ENCODE measurements around the gene SAA1.
"Not testable (repeated sequence)": the region's sequence is repeated elsewhere in the genome, so short reads cannot be mapped to it uniquely, and the experiment has no call there.

SAA1 gene

DNA sequence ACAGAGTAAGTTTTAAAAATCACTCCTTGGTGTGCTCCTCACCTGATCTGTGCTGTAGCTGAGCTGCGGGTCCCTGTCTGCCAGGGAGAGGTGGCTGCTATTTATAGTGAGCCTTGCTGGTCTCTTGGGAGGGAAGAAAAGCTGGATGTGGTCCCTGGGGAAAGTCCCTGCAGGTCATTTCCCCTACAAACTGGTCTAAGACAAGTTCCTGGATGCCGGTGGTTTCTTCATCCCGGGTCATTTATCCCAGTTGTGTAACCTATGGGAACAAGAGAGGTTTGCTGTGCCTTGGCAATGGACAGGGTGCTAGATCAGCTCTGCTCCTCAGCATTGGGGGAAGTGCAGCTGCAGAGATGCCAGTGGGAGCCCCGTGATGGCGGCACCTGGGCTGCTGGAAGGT lies 17.5 kb upstream of the SAA1 start, which contains the start of gene SAA2:
Gene SAA2 (minus strand): TSS at position 108 of the 400 bp plus-strand sequence. CDS start 657 bp downstream, outside the sequence.
- TF ChIP-seq, protein P1, sequence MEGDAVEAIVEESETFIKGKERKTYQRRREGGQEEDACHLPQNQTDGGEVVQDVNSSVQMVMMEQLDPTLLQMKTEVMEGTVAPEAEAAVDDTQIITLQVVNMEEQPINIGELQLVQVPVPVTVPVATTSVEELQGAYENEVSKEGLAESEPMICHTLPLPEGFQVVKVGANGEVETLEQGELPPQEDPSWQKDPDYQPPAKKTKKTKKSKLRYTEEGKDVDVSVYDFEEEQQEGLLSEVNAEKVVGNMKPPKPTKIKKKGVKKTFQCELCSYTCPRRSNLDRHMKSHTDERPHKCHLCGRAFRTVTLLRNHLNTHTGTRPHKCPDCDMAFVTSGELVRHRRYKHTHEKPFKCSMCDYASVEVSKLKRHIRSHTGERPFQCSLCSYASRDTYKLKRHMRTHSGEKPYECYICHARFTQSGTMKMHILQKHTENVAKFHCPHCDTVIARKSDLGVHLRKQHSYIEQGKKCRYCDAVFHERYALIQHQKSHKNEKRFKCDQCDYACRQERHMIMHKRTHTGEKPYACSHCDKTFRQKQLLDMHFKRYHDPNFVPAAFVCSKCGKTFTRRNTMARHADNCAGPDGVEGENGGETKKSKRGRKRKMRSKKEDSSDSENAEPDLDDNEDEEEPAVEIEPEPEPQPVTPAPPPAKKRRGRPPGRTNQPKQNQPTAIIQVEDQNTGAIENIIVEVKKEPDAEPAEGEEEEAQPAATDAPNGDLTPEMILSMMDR (conservative IDR thresholded peaks at IDR 0.05) = no peak
- H3K27ac ChIP-seq = no peak within 1 kb of the TSS

DNA sequence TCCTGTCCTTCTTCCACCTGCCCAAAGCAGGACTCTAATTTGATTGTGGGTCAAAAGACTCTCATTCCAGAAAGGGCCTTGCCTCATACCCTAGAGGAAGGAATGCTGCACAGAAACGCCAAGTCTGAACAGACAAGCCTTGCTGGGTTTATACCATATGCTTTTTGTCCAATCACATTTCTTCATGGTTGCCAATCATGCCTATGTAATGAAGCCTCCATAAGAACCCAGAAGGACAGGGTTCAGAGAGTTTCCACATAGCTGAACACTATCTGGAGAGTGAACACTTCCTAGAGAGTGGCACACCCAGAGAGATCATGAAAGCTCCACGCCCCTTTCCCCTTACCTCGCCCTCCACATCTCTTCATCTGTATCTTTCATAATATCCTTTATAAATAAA lies 12.8 kb upstream of the SAA1 start:
- H3K27ac ChIP-seq = no peak overlapping the region
- TF ChIP-seq, protein P1 (conservative IDR thresholded peaks at IDR 0.05) = no peak

- TF ChIP-seq, protein P1 (conservative IDR thresholded peaks at IDR 0.05) = no peak
- no peak overlapping the region for H3K27ac ChIP-seq
These were observed 12.2 kb upstream of the SAA1 start for GRCh38 chr11:18253778-18254338.

GRCh38 chr11:18254781-18255361 lies 11.2 kb upstream of the SAA1 start:
- TF ChIP-seq, protein P1 (conservative IDR thresholded peaks at IDR 0.05) = no peak
- no peak overlapping the region for H3K27ac ChIP-seq

DNA sequence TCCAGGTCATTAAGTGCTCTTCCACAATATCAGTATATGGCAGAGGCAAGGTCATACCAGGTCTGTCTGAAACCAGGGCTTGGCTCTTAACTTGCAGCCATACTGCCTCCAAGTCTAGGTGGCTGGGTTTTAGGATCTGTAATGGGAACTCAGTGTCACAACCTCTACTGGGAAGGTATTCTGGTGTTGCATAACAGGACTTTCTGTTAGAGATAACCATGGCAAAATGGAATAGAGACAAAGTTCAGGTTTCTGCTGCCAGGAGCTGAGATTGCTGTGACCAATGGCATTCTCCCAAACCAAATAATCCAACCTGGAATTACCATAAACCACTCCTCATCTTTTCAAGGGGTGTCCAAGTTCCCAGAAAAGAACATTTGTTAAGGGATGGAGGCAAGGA lies 6.8 kb upstream of the SAA1 start:
- TF ChIP-seq, protein P1 (conservative IDR thresholded peaks at IDR 0.05) = no peak
- no peak overlapping the region for H3K27ac ChIP-seq

DNA sequence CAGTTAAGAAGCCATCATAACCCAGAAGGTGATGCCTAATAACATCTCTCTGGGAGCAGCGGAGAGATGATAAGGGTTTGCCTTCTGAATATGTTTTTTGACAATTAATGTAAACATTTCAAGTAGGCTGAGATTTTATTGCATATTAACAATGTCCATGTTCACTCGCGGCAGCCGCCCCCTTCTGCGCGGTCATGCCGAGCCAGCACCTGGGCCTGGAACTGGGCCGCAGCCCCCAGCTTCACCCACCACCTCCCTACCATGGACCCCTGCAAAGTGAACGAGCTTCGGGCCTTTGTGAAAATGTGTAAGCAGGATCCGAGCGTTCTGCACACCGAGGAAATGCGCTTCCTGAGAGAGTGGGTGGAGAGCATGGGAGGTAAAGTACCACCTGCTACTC lies 4.3 kb upstream of the SAA1 start:
- no peak overlapping the region for H3K27ac ChIP-seq
- TF ChIP-seq, protein P1 (conservative IDR thresholded peaks at IDR 0.05) = no peak

DNA sequence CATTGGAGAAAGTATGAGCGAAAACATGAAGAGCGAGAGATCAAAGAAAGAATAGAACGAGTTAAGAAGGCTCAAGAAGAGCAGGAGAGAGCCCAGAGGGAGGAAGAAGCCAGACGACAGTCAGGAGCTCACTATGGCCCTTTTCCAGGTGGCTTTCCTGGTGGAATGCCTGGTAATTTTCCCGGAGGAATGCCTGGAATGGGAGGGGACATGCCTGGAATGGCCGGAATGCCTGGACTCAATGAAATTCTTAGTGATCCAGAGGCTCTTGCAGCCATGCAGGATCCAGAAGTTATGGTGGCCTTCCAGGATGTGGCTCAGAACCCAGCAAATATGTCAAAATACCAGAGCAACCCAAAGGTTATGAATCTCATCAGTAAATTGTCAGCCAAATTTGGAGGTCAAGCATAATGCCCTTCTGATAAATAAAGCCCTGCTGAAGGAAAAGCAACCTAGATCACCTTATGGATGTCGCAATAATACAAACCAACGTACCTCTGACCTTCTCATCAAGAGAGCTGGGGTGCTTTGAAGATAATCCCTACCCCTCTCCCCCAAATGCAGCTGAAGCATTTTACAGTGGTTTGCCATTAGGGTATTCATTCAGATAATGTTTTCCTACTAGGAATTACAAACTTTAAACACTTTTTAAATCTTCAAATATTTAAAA lies 3.2 kb upstream of the SAA1 start:
- H3K27ac ChIP-seq = not testable (repeated sequence)

GRCh38 chr11:18264035-18264434 lies 2.0 kb upstream of the SAA1 start:
- TF ChIP-seq, protein P1 (conservative IDR thresholded peaks at IDR 0.05) = no peak
- no peak overlapping the region for H3K27ac ChIP-seq

Measured in VCaP (cell line).